H9 (cell line): ENCODE measurements around the gene TP73. TPM values are rescaled to one million over a fixed set of nuclear protein-coding genes. Genes with fewer than 3 reads are reported as not detected.

Experiments
- DNase-seq: peaks from one replicate; pipeline ENCODE4 v3.0.0-alpha.2; 2017
- H2AFZ ChIP-seq: one replicate; pipeline ENCODE4 v1.6.1; 2013; ENCODE audit warnings: mild to moderate bottlenecking, low read length, control low read depth, moderate library complexity
- H2AK5ac ChIP-seq: 2 replicates; pipeline ENCODE4 v1.6.1; 2013; ENCODE audit warnings: low read length, control low read depth, mixed read lengths; ENCODE audit not compliant: insufficient read length
- H2BK120ac ChIP-seq: one replicate; pipeline ENCODE4 v1.6.1; 2013; ENCODE audit warnings: low read depth, mild to moderate bottlenecking, low read length, control low read depth, inconsistent platforms; ENCODE audit not compliant: poor library complexity, severe bottlenecking
- H2BK12ac ChIP-seq: 2 replicates; pipeline ENCODE4 v1.6.1; 2013; ENCODE audit warnings: low read length, control low read depth, mixed read lengths, low read depth; ENCODE audit not compliant: insufficient read length
- H2BK15ac ChIP-seq: 2 replicates; pipeline ENCODE4 v1.6.1; 2013; ENCODE audit warnings: low read depth, low read length, control low read depth
- H2BK20ac ChIP-seq: one replicate; pipeline ENCODE4 v1.6.1; 2013; ENCODE audit warnings: low read depth, mild to moderate bottlenecking, low read length, control low read depth, inconsistent platforms; ENCODE audit not compliant: poor library complexity, severe bottlenecking
- H2BK5ac ChIP-seq: 2 replicates; pipeline ENCODE4 v1.6.1; 2013; ENCODE audit warnings: low read length, control low read depth, mixed read lengths; ENCODE audit not compliant: insufficient read length
- H3K14ac ChIP-seq: 2 replicates; pipeline ENCODE4 v1.6.1; 2013; ENCODE audit warnings: low read length, control low read depth; ENCODE audit not compliant: insufficient read depth
- H3K18ac ChIP-seq: 2 replicates; pipeline ENCODE4 v1.6.1; 2013; ENCODE audit warnings: low read depth, mild to moderate bottlenecking, mixed read lengths, low read length, control low read depth; ENCODE audit not compliant: insufficient read length
- H3K23ac ChIP-seq: 2 replicates; pipeline ENCODE4 v1.6.1; 2013; ENCODE audit warnings: low read length, control low read depth, mixed read lengths, low read depth; ENCODE audit not compliant: insufficient read length
- H3K23me2 ChIP-seq: 2 replicates; pipeline ENCODE4 v1.6.1; 2013; ENCODE audit warnings: low read depth, mild to moderate bottlenecking, mixed read lengths, low read length, control low read depth; ENCODE audit not compliant: insufficient read length, poor library complexity, severe bottlenecking
- H3K27ac ChIP-seq: 2 replicates; pipeline ENCODE4 v1.5.1; 2013; ENCODE audit warnings: low read length, control low read depth, mixed read lengths, low read depth; ENCODE audit not compliant: insufficient read length
- H3K27me3 ChIP-seq: 2 replicates; pipeline ENCODE4 v1.6.1; 2013; ENCODE audit warnings: low read length, control low read depth, inconsistent platforms; ENCODE audit not compliant: insufficient read depth
- H3K4ac ChIP-seq: 2 replicates; pipeline ENCODE4 v1.6.1; 2013; ENCODE audit warnings: low read depth, mild to moderate bottlenecking, control low read depth, inconsistent platforms, low read length, moderate library complexity
- H3K4me1 ChIP-seq: 2 replicates; pipeline ENCODE4 v1.6.1; 2013; ENCODE audit warnings: low read length, control low read depth, inconsistent platforms; ENCODE audit not compliant: insufficient read depth
- H3K4me2 ChIP-seq: 2 replicates; pipeline ENCODE4 v1.6.1; 2013; ENCODE audit warnings: low read length, control low read depth, mixed read lengths; ENCODE audit not compliant: insufficient read length, insufficient read depth
- H3K56ac ChIP-seq: 2 replicates; pipeline ENCODE4 v1.6.1; 2013; ENCODE audit warnings: low read depth, mild to moderate bottlenecking, mixed read lengths, low read length, control low read depth; ENCODE audit not compliant: insufficient read length
- H3K79me1 ChIP-seq: 2 replicates; pipeline ENCODE4 v1.6.1; 2013; ENCODE audit warnings: low read depth, mild to moderate bottlenecking, moderate library complexity, low read length, control low read depth, inconsistent platforms; ENCODE audit not compliant: insufficient read depth, poor library complexity, severe bottlenecking
- H3K79me2 ChIP-seq: 2 replicates; pipeline ENCODE4 v1.6.1; 2013; ENCODE audit warnings: low read length, control low read depth, inconsistent platforms; ENCODE audit not compliant: insufficient read depth
- H3K9ac ChIP-seq: 2 replicates; pipeline ENCODE4 v1.6.1; 2013; ENCODE audit warnings: low read length, control low read depth, mixed read lengths; ENCODE audit not compliant: insufficient read length; ENCODE audit errors: extremely low read depth
- H3K9me3 ChIP-seq: one replicate; pipeline ENCODE4 v1.6.1; 2013; ENCODE audit warnings: low read depth, low read length, inconsistent platforms; ENCODE audit not compliant: control insufficient read depth
- H3T11ph ChIP-seq: one replicate; pipeline ENCODE4 v1.6.1; 2013; ENCODE audit warnings: mild to moderate bottlenecking, low read length, control low read depth, inconsistent platforms
- H4K20me1 ChIP-seq: one replicate; pipeline ENCODE4 v1.6.1; 2013; ENCODE audit not compliant: control insufficient read depth, insufficient read length, insufficient read depth
- H4K5ac ChIP-seq: 2 replicates; pipeline ENCODE4 v1.6.1; 2013; ENCODE audit warnings: low read depth, mild to moderate bottlenecking, mixed read lengths, low read length, control low read depth; ENCODE audit not compliant: insufficient read length
- H4K8ac ChIP-seq: replicated peaks from 2 replicates; pipeline ENCODE4 v1.6.1; 2013; ENCODE audit warnings: low read length, control low read depth, mixed read lengths, low read depth; ENCODE audit not compliant: insufficient read length
- H4K91ac ChIP-seq: 2 replicates; pipeline ENCODE4 v1.6.1; 2013; ENCODE audit warnings: low read depth, mild to moderate bottlenecking, moderate library complexity, mixed read lengths, low read length, control low read depth; ENCODE audit not compliant: insufficient read length
- H3K27ac Mint-ChIP-seq, 3 experiments: 2 replicates in 2 of 3; 3 replicates in 1 of 3; pipeline ENCODE4 v1.8.0; 2020 to 2021; ENCODE audit warnings: mixed read lengths in 3 of 3, mild to moderate bottlenecking in 1 of 3, moderate library complexity in 1 of 3
- H3K27me3 Mint-ChIP-seq: 2 replicates; pipeline ENCODE4 v1.8.0; 2021; ENCODE audit warnings: low read depth, mild to moderate bottlenecking, moderate library complexity, mixed read lengths
- H3K36me3 Mint-ChIP-seq, 3 experiments: 2 replicates in 2 of 3; 3 replicates in 1 of 3; pipeline ENCODE4 v1.8.0; 2020 to 2021; ENCODE audit warnings: low read depth in 3 of 3, mixed read lengths in 3 of 3; ENCODE audit not compliant: insufficient read depth in 1 of 3
- H3K4me1 Mint-ChIP-seq, 2 experiments: 2 replicates each; pipeline ENCODE4 v1.8.0; 2020; ENCODE audit warnings: mixed read lengths in 2 of 2
- H3K4me3 Mint-ChIP-seq, 2 experiments: 2 replicates in 1 of 2; 3 replicates in 1 of 2; pipeline ENCODE4 v1.8.0; 2020 to 2021; ENCODE audit warnings: mild to moderate bottlenecking in 2 of 2, mixed read lengths in 2 of 2, moderate library complexity in 1 of 2
- H3K9me3 Mint-ChIP-seq, 2 experiments: 2 replicates in 1 of 2; 3 replicates in 1 of 2; pipeline ENCODE4 v1.8.0; 2020; ENCODE audit warnings: mild to moderate bottlenecking in 2 of 2, mixed read lengths in 2 of 2, moderate library complexity in 1 of 2
- CTCF ChIP-seq: fragments of 200-600 bp; sonication (generic); conservative IDR thresholded peaks from 3 replicates; pipeline ENCODE4 v1.8.0; 2021; ENCODE audit warnings: antibody characterized with exemption, mild to moderate bottlenecking
- WGBS: extraction: QIAGEN DNeasy Blood & Tissue Kit; methylation state at CpG from one replicate; pipeline ENCODE4 v1.1.7; 2013; ENCODE audit warnings: missing lambda C conversion rate, low lambda C conversion rate, mixed read lengths; ENCODE audit not compliant: insufficient read length; ENCODE audit errors: extremely low coverage; 5-methylcytosine and 5-hydroxymethylcytosine counted together
- total RNA-seq: library from RNA; stranded (reverse); gene quantifications from 2 replicates; pipeline ENCODE4 v1.2.1, GENCODE V29; 2021

The TP73 gene
- total RNA-seq, 1 experiment from 2014 or later = 4.7 TPM

GRCh38 chr1:3744646-3745045 lies 92.3 kb downstream of the TP73 start:
- H3K9ac ChIP-seq = no peak overlapping the region
- peak overlapping the region; percentile 92 to 95; a peak in 2 of 5 replicates for H3K4me3 Mint-ChIP-seq
- TF ChIP-seq CTCF = no peak

More at GRCh38 chr1:3744646-3745045, 92.3 kb downstream of the TP73 start:
- H4K5ac ChIP-seq = no peak overlapping the region
- WGBS = no CpG with 5 or more reads among the region's 10 CpGs
- H3K23me2 ChIP-seq = peaks cover 11% of the 10 kb centered on the region
- H3K18ac ChIP-seq = no peak overlapping the region
- no peaks in the 10 kb centered on the region for H3K79me1 ChIP-seq
- H3T11ph ChIP-seq = no peak overlapping the region
- no peak overlapping the region for H2BK5ac ChIP-seq
- H2BK15ac ChIP-seq = no peak overlapping the region
- no peaks in the 10 kb centered on the region for H3K9me3 Mint-ChIP-seq
- no peak overlapping the region for H3K56ac ChIP-seq
- H3K9me3 ChIP-seq = no peaks in the 10 kb centered on the region
- H3K27me3 Mint-ChIP-seq = peaks cover 1% of the 10 kb centered on the region; the same call in 1 of the 2 replicates
- no peak overlapping the region for H3K27ac Mint-ChIP-seq
- no peaks in the 10 kb centered on the region for H3K27me3 ChIP-seq
- no peak overlapping the region for H3K27ac ChIP-seq
- H3K4me2 ChIP-seq = no peak overlapping the region
- H2BK20ac ChIP-seq = no peak overlapping the region
- H3K4me1 Mint-ChIP-seq = peaks cover 18 to 19% of the 10 kb centered on the region in 2 experiments
- peaks cover 24 to 43% (median 38%) of the 10 kb centered on the region in 3 experiments; a peak in 6 of 7 replicates for H3K36me3 Mint-ChIP-seq
- no peak for DNase-seq
- peaks cover 5% of the 10 kb centered on the region; the same call in 1 of the 2 replicates for H3K4me1 ChIP-seq
- no peak overlapping the region for H2BK12ac ChIP-seq
- H4K91ac ChIP-seq = no peak overlapping the region
- peaks cover 5% of the 10 kb centered on the region for H4K20me1 ChIP-seq
- H2AFZ ChIP-seq = no peak overlapping the region
- H2AK5ac ChIP-seq = no peak overlapping the region
- H3K23ac ChIP-seq = no peak overlapping the region
- H3K4ac ChIP-seq = no peak overlapping the region
- no peak overlapping the region for H3K14ac ChIP-seq
- peaks cover 2% of the 10 kb centered on the region; the same call in 1 of the 2 replicates for H3K79me2 ChIP-seq
- H2BK120ac ChIP-seq = no peak overlapping the region
- no peak overlapping the region for H4K8ac ChIP-seq
